Neural cell (in vitro differentiated cells): ENCODE measurements around the gene CDH9. TPM values are rescaled to one million over a fixed set of nuclear protein-coding genes. Genes with fewer than 3 reads are reported as not detected.
"Not testable (repeated sequence)": the region's sequence is repeated elsewhere in the genome, so short reads cannot be mapped to it uniquely, and the experiment has no call there.

Experiments used
- H2AFZ ChIP-seq: fragments of 200-600, 300-800 bp; sonication (generic), shearing (Covaris generic); 2 replicates; pipeline ENCODE4 v1.6.0; 2014; ENCODE audit warnings: low read depth, mild to moderate bottlenecking, antibody characterized with exemption, low read length, moderate library complexity
- H3F3A ChIP-seq: fragments of 200-600 bp; shearing (Covaris generic); 2 replicates; pipeline ENCODE4 v1.6.1; 2016; ENCODE audit warnings: mild to moderate bottlenecking, moderate library complexity, mixed read lengths, antibody characterized with exemption, low read length; ENCODE audit not compliant: insufficient read depth, poor library complexity, severe bottlenecking
- H3K27ac ChIP-seq: fragments of 200-600, 300-800 bp; sonication (generic), shearing (Covaris generic); 2 replicates; pipeline ENCODE4 v1.5.1; 2014; ENCODE audit warnings: mild to moderate bottlenecking, low read length, moderate library complexity
- H3K27me3 ChIP-seq: fragments of 300-800, 200-600 bp; sonication (generic), shearing (Covaris generic); 2 replicates; pipeline ENCODE4 v1.6.0; 2014; ENCODE audit warnings: mild to moderate bottlenecking, low read depth, low read length, moderate library complexity; ENCODE audit not compliant: insufficient read depth
- H3K36me3 ChIP-seq: fragments of 300-800, 200-600 bp; sonication (generic), shearing (Covaris generic); 2 replicates; pipeline ENCODE4 v1.5.1; 2014; ENCODE audit warnings: mild to moderate bottlenecking, antibody characterized with exemption, low read length, moderate library complexity; ENCODE audit not compliant: insufficient read depth
- H3K4me2 ChIP-seq: fragments of 300-800, 200-600 bp; sonication (generic), shearing (Covaris generic); 2 replicates; pipeline ENCODE4 v1.6.0; 2014; ENCODE audit warnings: mild to moderate bottlenecking, low read length
- H3K4me3 ChIP-seq: fragments of 300-800, 200-600 bp; sonication (generic), shearing (Covaris generic); 2 replicates; pipeline ENCODE4 v1.5.1; 2014; ENCODE audit warnings: mild to moderate bottlenecking, low read length, moderate library complexity
- H3K79me2 ChIP-seq: fragments of 200-600 bp; shearing (Covaris generic); replicated peaks from 2 replicates; pipeline ENCODE4 v1.6.0; 2014; ENCODE audit warnings: mild to moderate bottlenecking, low read length, moderate library complexity; ENCODE audit not compliant: insufficient read depth
- H3K9ac ChIP-seq: fragments of 300-800, 200-600 bp; sonication (generic), shearing (Covaris generic); 2 replicates; pipeline ENCODE4 v1.6.1; 2016; ENCODE audit warnings: mild to moderate bottlenecking, low read length, mixed read lengths
- H3K9me2 ChIP-seq: fragments of 200-600 bp; shearing (Covaris generic); 2 replicates; pipeline ENCODE4 v1.6.1; 2016; ENCODE audit warnings: mild to moderate bottlenecking, low read length, mixed read lengths; ENCODE audit not compliant: insufficient read depth
- H3K9me3 ChIP-seq: fragments of 200-600, 300-800 bp; sonication (generic), shearing (Covaris generic); 2 replicates; pipeline ENCODE4 v1.6.1; 2016; ENCODE audit warnings: mild to moderate bottlenecking, mixed run types, low read length, moderate library complexity, mixed read lengths
- H4K20me1 ChIP-seq: fragments of 200-600 bp; shearing (Covaris generic); 2 replicates; pipeline ENCODE4 v1.6.1; 2016; ENCODE audit warnings: mild to moderate bottlenecking, mixed run types; ENCODE audit not compliant: insufficient read depth
- EP300 ChIP-seq: fragments of 450-650 bp; conservative IDR thresholded peaks from 2 replicates; pipeline ENCODE4 v1.6.1; 2014; ENCODE audit warnings: antibody characterized with exemption, mild to moderate bottlenecking, moderate library complexity; ENCODE audit not compliant: poor library complexity, severe bottlenecking
- EZH2 ChIP-seq: fragments of 200-600, 300-800 bp; shearing (Covaris generic), sonication (generic); IDR thresholded peaks from 2 replicates; pipeline ENCODE4 v1.6.1; 2014; ENCODE audit warnings: antibody characterized with exemption, low read length, borderline replicate concordance, mild to moderate bottlenecking; ENCODE audit not compliant: insufficient read depth, poor library complexity, severe bottlenecking
- MXI1 ChIP-seq: fragments of 450-650 bp; conservative IDR thresholded peaks from 2 replicates; pipeline ENCODE4 v1.6.1; 2014; ENCODE audit warnings: antibody characterized with exemption, mild to moderate bottlenecking; ENCODE audit not compliant: poor library complexity, severe bottlenecking
- POLR2AphosphoS5 ChIP-seq: IDR thresholded peaks from 2 replicates; pipeline ENCODE4 v1.6.1; 2012
- RAD21 ChIP-seq: fragments of 450-650 bp; conservative IDR thresholded peaks from 2 replicates; pipeline ENCODE4 v1.6.1; 2014; ENCODE audit warnings: antibody characterized with exemption, mild to moderate bottlenecking, moderate library complexity
- SMC3 ChIP-seq: fragments of 450-650 bp; conservative IDR thresholded peaks from 2 replicates; pipeline ENCODE4 v1.6.1; 2014; ENCODE audit warnings: antibody characterized with exemption, mild to moderate bottlenecking, moderate library complexity; ENCODE audit not compliant: poor library complexity
- TAF1 ChIP-seq: IDR thresholded peaks from 2 replicates; pipeline ENCODE4 v1.6.1; 2012; ENCODE audit warnings: low read depth
- polyA plus RNA-seq: library from polyadenylated mRNA; depleted of rRNA; stranded (reverse); fragments of >200 nt; gene quantifications from 2 replicates; pipeline ENCODE4 v1.2.3, GENCODE V29; 2014
- TF ChIP-seq, protein P1 (sequence below): IDR thresholded peaks from 2 replicates; pipeline ENCODE4 v1.6.1; 2012; ENCODE audit warnings: borderline replicate concordance
- TF ChIP-seq, protein P2 (sequence below): fragments of 450-650 bp; IDR thresholded peaks from 2 replicates; pipeline ENCODE4 v1.5.1; 2014; ENCODE audit warnings: antibody characterized with exemption, mild to moderate bottlenecking, moderate library complexity; ENCODE audit not compliant: poor library complexity, severe bottlenecking

CDH9 gene
- polyA plus RNA-seq, 1 donor from 2014 or later: 1.7 TPM

DNA sequence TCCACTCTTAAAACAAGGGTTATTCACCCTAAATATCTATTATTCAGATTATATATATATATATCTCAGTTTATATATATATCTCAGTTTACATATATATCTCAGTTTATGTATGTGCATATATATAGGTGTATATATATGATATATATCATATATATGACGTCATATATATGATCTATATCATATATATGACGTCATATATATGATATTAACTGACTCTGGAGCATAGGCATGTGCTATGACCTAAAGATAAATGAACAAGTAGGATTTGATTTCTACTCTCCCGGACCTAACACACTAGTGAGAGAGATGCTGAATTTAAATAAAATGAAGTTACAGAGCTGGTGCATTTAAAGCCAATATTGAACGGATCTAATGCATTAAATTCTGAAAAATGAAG is 174.3 kb downstream of the CDH9 start:
- Histone ChIP-seq H3K4me2 (no peak overlapping the region), H3K36me3 (no peaks in the 10 kb centered on the region), H2AFZ (no peak overlapping the region), H3K9ac (no peak overlapping the region), H3K27ac (no peak overlapping the region), H3K9me2 (no peaks in the 10 kb centered on the region), H3K9me3 (no peaks in the 10 kb centered on the region), H4K20me1 (no peaks in the 10 kb centered on the region), H3K27me3 (no peaks in the 10 kb centered on the region), H3F3A (no peaks in the 10 kb centered on the region), H3K4me3 (no peak overlapping the region), H3K79me2 (no peaks in the 10 kb centered on the region)
- no peak for TF ChIP-seq TAF1
- no peak for TF ChIP-seq RAD21
- no peak for TF ChIP-seq EP300
- TF ChIP-seq POLR2AphosphoS5: no peak
- no peak for TF ChIP-seq MXI1
- no peak for TF ChIP-seq SMC3
- TF ChIP-seq, protein P1, sequence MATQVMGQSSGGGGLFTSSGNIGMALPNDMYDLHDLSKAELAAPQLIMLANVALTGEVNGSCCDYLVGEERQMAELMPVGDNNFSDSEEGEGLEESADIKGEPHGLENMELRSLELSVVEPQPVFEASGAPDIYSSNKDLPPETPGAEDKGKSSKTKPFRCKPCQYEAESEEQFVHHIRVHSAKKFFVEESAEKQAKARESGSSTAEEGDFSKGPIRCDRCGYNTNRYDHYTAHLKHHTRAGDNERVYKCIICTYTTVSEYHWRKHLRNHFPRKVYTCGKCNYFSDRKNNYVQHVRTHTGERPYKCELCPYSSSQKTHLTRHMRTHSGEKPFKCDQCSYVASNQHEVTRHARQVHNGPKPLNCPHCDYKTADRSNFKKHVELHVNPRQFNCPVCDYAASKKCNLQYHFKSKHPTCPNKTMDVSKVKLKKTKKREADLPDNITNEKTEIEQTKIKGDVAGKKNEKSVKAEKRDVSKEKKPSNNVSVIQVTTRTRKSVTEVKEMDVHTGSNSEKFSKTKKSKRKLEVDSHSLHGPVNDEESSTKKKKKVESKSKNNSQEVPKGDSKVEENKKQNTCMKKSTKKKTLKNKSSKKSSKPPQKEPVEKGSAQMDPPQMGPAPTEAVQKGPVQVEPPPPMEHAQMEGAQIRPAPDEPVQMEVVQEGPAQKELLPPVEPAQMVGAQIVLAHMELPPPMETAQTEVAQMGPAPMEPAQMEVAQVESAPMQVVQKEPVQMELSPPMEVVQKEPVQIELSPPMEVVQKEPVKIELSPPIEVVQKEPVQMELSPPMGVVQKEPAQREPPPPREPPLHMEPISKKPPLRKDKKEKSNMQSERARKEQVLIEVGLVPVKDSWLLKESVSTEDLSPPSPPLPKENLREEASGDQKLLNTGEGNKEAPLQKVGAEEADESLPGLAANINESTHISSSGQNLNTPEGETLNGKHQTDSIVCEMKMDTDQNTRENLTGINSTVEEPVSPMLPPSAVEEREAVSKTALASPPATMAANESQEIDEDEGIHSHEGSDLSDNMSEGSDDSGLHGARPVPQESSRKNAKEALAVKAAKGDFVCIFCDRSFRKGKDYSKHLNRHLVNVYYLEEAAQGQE: no peak
- no peak for TF ChIP-seq EZH2
- TF ChIP-seq, protein P2, sequence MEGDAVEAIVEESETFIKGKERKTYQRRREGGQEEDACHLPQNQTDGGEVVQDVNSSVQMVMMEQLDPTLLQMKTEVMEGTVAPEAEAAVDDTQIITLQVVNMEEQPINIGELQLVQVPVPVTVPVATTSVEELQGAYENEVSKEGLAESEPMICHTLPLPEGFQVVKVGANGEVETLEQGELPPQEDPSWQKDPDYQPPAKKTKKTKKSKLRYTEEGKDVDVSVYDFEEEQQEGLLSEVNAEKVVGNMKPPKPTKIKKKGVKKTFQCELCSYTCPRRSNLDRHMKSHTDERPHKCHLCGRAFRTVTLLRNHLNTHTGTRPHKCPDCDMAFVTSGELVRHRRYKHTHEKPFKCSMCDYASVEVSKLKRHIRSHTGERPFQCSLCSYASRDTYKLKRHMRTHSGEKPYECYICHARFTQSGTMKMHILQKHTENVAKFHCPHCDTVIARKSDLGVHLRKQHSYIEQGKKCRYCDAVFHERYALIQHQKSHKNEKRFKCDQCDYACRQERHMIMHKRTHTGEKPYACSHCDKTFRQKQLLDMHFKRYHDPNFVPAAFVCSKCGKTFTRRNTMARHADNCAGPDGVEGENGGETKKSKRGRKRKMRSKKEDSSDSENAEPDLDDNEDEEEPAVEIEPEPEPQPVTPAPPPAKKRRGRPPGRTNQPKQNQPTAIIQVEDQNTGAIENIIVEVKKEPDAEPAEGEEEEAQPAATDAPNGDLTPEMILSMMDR: no peak

DNA sequence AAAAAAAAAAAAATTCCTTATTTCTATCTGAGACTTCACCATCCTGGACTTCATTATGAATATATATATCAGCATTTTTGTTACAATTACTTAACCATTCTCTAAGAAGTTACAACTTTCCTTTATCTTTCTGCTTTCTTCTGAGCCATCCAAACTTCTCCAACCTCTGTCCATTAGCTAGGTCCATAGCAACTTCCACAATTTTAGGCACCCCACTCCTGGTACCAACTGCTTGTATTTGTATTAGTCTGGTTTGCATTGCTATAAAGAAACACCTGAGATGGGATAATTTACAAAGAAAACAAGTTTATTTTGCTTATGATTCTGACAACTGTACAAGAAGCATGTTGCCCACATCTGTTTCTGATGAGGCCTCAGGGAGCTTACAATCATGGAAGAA is 182.1 kb downstream of the CDH9 start:
- no peak for TF ChIP-seq EZH2
- TF ChIP-seq TAF1: no peak
- TF ChIP-seq, protein P1: no peak
- TF ChIP-seq, protein P2: no peak
- Histone ChIP-seq H3K27me3 (no peaks in the 10 kb centered on the region), H3K9me2 (no peaks in the 10 kb centered on the region), H3K9ac (no peak overlapping the region), H3K9me3 (peaks cover 4% of the 10 kb centered on the region), H3K4me3 (no peak overlapping the region), H3K4me2 (no peak overlapping the region), H3K79me2 (no peaks in the 10 kb centered on the region), H3F3A (no peaks in the 10 kb centered on the region), H3K36me3 (no peaks in the 10 kb centered on the region), H2AFZ (no peak overlapping the region), H3K27ac (no peak overlapping the region), H4K20me1 (no peaks in the 10 kb centered on the region)

DNA sequence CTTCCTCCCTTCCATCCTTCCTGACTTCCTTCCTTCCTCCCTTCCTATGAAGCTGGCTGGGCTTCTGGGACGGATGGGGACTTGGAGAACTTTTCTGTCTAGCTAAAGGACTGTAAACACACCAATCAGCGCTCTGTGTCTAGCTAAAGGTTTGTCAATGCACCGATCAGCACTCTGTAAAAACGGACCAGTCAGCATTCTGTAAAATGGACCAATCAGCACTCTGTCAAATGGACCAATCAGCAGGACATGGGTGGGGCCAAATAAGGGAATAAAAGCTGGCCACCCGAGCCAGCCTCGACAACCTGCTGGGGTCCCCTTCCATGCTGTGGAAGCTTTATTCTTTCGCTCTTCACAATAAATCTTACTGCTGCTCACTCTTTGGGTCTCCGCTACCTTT is 185.9 kb downstream of the CDH9 start:
- H3K79me2 ChIP-seq, H3K27me3 ChIP-seq, H3K4me3 ChIP-seq, H3K36me3 ChIP-seq, H3F3A ChIP-seq, H4K20me1 ChIP-seq, H2AFZ ChIP-seq, H3K27ac ChIP-seq, H3K9me2 ChIP-seq, H3K9ac ChIP-seq, H3K4me2 ChIP-seq, H3K9me3 ChIP-seq: not testable (repeated sequence)
